ENCODE results near the gene VKORC1.
"Not testable (repeated sequence)": the region's sequence is repeated elsewhere in the genome, so short reads cannot be mapped to it uniquely, and the experiment has no call there.

VKORC1 gene

DNA sequence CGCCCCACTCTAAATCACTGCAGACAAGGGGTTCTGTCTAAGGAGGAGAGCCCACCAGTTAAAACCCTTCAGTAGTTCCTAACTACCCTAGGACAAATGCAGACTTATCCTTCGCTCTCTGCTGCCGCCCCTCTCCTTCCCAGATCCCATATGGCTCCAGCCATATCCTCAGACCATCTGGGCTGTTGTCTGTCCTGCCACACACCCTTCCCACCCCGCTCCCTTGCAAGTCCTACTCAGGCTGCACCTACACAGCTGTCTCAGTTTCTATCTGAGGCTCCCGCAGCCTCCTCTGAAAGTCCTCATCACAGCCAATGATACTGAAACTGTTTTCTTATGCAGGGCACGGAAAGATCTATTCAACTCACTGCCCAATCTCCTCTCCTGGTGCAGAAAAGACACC lies 12.9 kb upstream of the VKORC1 start:
- no peak for DNase-seq (ENCODE audit: low read depth)

DNA sequence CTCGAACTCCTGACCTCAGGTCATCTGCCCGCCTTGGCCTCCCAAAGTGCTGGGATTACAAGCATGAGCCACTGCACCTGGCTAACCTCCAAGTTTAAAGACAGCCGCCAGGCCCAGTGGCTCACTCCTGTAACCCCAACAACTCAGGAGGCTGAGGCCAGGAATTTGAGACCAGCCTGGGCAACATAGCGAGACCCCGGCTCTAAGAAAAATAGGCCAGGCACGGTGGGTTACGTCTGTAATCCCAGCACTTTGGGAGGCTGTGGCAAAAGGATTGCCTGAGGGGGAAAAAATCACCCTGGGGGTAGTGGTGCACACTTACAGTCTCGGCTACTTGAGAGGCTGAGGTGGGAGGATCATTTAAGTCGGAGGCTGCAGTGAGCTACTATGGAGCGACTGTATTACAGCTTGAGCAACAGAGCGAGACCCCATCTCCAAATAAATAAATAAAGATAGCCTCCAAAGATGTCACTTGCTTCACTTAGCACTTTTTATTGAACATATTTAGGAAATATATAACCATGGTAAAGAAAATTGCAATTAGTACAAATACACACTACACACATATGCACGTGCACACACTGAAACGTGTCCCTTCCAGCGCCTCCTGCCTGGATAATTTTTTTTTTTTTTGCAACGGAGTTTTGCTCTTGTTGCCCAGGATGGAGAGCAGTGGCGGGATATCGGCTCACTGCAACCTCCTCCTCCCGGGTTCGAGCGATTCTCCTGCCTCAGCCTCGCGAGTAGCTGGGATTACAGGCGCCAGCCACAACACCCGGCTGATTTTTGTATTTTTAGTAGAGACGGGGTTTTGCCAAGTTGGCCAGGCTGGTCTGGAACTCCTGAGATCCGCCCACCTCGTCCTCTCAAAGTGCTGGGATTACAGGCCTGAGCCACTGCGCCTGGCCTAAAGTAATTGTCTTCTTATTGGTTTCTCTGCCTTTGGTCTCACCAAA lies 12.2 kb upstream of the VKORC1 start:
- no peak for DNase-seq (ENCODE audit: low read depth)

DNA sequence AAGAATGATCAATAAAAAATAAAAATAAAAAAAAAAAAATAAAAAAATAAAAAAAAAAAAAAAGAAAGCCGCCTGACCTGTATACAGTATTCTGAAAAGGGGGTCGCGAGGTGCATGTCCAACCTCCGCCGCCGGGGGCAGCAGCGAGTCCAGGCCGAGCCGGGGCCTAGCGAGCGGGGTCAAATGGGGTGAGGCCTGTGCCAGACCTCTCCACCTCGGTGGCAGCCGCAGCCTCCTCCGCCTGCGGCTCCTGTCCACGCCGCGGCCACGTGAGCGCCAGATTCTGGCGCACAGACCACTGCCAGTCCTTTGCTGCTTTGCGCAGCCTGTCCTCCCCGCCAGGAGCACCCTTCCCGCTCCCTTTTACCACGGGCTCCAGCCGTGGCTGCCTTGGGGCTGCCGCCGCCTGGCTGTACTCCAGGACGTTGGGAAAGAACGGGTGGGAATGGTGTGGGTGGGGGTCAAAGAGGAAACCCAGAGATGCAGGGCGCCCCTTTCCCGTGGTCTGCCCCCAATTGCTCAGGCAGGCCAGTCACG lies 11.1 kb upstream of the VKORC1 start:
- DNase-seq (ENCODE audit: low read depth): peak; percentile 48

- not testable (repeated sequence) for DNase-seq (ENCODE audit: low read depth)
These were observed 6.5 kb upstream of the VKORC1 start for GRCh38 chr16:31100876-31101641.

- no peak for DNase-seq (ENCODE audit: low read depth)
These were observed 5.5 kb upstream of the VKORC1 start for GRCh38 chr16:31099860-31100638.

GRCh38 chr16:31094088-31094423 lies 541 bp downstream of the VKORC1 start:
- DNase-seq (ENCODE audit: low read depth): no peak

GRCh38 chr16:31093132-31093703 lies 1.4 kb downstream of the VKORC1 start:
- no peak for DNase-seq (ENCODE audit: low read depth)

- DNase-seq (ENCODE audit: low read depth): no peak
These were observed 2.3 kb downstream of the VKORC1 start for GRCh38 chr16:31092330-31092729.

GRCh38 chr16:31090540-31090939 lies 4.1 kb downstream of the VKORC1 start:
- DNase-seq (ENCODE audit: low read depth): no peak

- no peak for DNase-seq (ENCODE audit: low read depth)
These were observed 5.4 kb downstream of the VKORC1 start for GRCh38 chr16:31089199-31089598.

GRCh38 chr16:31088459-31089183 lies 6.0 kb downstream of the VKORC1 start, which contains the start of gene PRSS53:
Gene PRSS53 (minus strand): TSS chr16:31088943. CDS start chr16:31088809, 134 bp downstream.
- no peak for DNase-seq (ENCODE audit: low read depth)

DNA sequence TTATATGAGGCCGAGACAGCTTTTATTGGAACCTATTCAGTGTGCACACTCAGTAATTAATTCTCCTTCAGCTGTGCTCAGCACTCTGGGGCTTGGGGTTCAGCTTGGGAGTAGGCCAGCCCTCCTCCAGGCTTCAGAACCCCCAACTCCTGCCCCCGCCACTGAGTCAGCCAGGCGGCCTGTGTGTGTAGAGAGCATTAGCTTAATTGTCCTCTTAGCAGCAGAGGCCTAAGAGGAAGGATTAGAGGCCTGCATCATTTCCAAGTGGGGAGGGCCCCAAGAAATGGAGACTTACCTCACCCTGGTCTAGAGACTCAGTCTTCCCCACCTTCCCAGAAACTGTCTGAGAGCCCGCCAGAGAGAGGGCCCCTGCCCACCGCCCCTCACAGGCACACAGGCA lies 6.6 kb downstream of the VKORC1 start:
- no peak for DNase-seq (ENCODE audit: low read depth)

DNA sequence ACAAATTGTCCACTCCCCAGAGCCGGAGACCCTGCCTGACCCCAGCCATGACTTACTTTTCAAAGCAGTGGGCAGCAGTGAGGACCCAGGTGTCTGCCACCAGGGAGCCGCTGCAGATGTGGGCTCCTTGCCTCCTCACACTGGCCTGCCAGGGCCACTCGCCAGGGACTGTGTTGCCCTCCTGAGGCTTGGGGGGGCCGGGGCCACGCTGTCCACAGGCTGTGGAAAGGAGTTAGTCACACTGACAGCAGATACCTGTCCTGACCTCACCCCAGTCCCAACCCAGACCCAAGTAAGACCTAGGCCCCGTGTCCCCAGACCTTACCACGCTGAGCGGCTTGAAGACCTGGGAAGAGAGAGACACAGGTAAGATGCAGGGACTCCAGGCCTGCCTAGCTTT lies 7.1 kb downstream of the VKORC1 start:
- DNase-seq (ENCODE audit: low read depth): no peak

DNA sequence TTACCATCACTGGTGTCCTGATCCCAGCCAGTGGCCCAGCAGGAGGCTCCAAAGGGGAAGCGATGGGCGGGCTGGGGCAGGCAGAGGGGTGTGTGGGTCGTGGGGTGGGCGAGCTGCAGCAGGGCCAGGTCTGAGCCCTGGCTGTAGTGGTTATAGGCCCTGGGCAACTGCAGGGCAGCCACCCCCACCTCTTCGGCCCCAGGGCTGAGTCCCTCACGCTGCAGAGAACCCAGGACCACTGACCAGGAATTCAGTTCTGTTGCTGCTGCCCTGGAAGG lies 8.0 kb downstream of the VKORC1 start:
- DNase-seq (ENCODE audit: low read depth): no peak

DNA sequence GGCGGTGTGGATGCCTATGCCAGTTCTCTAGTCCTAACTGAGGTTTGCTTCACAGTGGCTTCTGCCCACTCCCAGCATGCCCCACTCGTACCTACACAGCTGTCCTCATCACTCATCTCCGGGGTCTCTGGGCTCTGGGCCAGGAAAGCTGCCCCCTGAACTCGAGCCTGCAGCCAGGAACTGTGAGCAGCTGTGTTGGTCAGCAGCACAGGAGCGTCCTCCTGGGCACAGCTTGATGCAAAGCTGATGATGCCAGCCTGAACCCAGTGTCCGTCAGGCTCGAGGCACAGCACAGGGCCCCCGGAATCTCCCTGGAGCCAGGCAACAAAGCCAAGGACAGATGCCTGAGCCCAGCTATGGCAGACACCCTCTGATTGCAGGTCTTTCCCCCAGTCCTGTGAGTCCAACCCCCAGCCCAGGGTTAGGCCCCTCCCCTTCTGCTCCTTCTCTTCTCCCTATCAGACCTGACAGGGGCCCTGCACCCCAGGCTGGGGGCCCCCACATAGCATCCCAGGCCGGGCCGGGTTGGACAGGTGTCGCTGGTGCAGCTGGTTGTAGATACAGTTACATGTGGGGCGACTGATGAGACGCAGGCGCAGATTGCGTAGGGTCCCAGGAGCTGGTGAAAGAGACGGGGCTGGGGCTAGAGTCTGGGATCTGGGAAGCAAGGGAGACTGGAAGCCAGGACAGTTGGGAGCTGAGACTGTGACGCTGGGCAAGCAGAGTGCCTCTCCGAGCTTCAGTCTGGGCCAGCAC lies 8.5 kb downstream of the VKORC1 start:
- no peak for DNase-seq (ENCODE audit: low read depth)

DNA sequence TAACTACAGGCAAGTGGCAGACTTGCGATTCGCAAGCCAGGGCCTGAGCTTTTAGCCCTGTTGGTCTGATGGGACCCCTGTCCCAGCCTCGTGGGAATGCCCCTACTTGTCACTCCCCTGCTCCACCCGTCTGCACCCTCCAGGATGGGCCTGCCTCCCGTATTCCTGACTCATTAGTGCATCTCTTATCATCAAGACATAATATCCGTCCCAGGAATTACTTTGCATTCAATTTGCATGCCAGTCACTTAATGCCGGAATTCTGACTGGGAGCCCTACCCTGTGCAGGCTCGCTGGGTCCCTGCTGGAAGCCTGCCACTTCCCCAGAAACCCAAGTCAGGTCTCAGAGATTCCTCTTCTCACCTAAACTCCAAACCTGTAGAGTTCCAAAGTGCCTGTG lies 9.2 kb downstream of the VKORC1 start:
- no peak for DNase-seq (ENCODE audit: low read depth)

- DNase-seq (ENCODE audit: low read depth): no peak
These were observed 9.9 kb downstream of the VKORC1 start for GRCh38 chr16:31084584-31085302.

DNA sequence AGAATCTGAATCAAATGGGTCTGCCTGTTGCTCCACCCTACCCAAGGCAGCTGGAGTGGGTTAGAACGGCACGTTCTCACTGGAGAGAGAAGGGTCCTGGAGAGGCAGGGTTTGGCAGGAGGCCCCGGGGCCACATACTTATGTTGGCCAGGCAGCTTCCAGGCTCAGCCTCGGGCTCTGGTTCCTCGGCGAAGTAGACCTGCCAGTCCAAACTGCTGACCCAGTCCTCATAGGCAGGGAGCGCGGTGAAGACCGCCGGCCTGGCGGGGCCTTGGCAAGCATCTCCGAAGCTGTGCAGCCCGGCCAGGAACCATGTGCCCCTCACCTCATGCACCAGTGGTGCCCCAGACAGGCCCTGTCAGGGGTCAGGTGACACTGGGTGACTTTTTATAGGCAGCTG lies 10.6 kb downstream of the VKORC1 start:
- DNase-seq (ENCODE audit: low read depth): no peak

DNA sequence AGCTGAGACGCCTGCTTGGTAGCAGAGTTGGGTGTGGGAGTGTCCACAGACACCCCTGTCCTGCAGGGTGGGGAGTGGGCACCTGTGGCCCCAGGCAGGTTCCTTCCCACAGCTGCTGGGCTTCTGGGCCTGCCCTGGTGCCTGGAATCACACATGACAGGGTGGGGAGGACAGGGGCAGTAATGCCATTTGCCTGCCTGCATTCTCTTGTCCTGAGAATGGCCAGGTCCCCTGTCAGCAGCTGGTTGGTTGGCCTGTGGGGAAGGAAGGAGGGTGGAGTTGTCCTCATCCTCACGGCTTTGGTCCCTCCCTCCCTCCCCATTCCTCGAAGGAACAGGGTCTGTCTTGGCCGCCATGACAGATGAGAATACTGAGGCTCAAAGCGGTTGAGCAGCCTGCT lies 11.0 kb downstream of the VKORC1 start:
- DNase-seq (ENCODE audit: low read depth): no peak

GRCh38 chr16:31083081-31083480 lies 11.5 kb downstream of the VKORC1 start:
- no peak for DNase-seq (ENCODE audit: low read depth)
